Measurements from ENCODE around the gene SMCHD1.

- TF ChIP-seq EZH2 (IDR thresholded peaks at IDR 0.05; ENCODE audit: low read length, unreplicated experiment) (no peak), EZH2phosphoT487 (IDR thresholded peaks at IDR 0.05; ENCODE audit: borderline replicate concordance, low read length) (no peak)
Measured at GRCh38 chr18:2644535-2644934, 11.0 kb upstream of the SMCHD1 start.
